ENCODE results near the gene B3GALT4.

- TF ChIP-seq, protein P1, sequence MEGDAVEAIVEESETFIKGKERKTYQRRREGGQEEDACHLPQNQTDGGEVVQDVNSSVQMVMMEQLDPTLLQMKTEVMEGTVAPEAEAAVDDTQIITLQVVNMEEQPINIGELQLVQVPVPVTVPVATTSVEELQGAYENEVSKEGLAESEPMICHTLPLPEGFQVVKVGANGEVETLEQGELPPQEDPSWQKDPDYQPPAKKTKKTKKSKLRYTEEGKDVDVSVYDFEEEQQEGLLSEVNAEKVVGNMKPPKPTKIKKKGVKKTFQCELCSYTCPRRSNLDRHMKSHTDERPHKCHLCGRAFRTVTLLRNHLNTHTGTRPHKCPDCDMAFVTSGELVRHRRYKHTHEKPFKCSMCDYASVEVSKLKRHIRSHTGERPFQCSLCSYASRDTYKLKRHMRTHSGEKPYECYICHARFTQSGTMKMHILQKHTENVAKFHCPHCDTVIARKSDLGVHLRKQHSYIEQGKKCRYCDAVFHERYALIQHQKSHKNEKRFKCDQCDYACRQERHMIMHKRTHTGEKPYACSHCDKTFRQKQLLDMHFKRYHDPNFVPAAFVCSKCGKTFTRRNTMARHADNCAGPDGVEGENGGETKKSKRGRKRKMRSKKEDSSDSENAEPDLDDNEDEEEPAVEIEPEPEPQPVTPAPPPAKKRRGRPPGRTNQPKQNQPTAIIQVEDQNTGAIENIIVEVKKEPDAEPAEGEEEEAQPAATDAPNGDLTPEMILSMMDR (IDR thresholded peaks at IDR 0.05; ENCODE audit: low read depth, low read length): no peak
- no peak for TF ChIP-seq EZH2phosphoT487 (IDR thresholded peaks at IDR 0.05; ENCODE audit: low read depth)
These were observed 18.9 kb downstream of the B3GALT4 start for GRCh38 chr6:33295621-33296369.

Data from OCI-LY3 (cell line).